ENCODE data around the gene C16orf46. TPM values are rescaled to one million over a fixed set of nuclear protein-coding genes. Genes with fewer than 3 reads are reported as not detected.

Gene C16orf46
- total and polyA plus RNA-seq, 2 experiments from 2014 or later = 1.0 to 1.9 TPM

DNA sequence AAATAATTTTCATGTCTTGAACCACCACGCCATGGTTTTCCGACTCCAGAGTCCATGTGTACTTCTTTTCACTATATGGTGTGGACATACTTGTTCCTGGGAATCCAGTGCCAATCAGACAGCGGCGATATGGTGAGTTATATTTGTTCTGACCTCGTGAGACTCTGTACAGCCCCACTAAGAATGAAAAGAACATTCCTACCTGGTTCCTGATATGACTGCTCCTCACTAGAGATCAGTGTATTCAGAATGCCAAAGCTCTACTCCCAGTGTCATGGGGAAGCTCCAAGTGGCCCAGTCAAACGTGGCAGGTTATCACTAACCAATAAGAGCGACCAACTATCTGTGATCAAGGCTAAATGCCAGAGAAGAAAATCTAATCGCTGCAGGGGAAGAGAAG, 6.1 kb downstream of the C16orf46 start:
- H3K9me3 ChIP-seq (ENCODE audit: low read depth) = no peaks in the 10 kb centered on the region
- H2AFZ ChIP-seq = no peak overlapping the region
- no peak for TF ChIP-seq CTCF (IDR thresholded peaks at IDR 0.05; ENCODE audit: poor library complexity)
- no peak for TF ChIP-seq EZH2phosphoT487 (IDR thresholded peaks at IDR 0.05; ENCODE audit: low read depth, severe bottlenecking, unreplicated experiment)
- TF ChIP-seq EZH2 (IDR thresholded peaks at IDR 0.05; ENCODE audit: borderline replicate concordance) = no peak
- H3K27me3 ChIP-seq = no peaks in the 10 kb centered on the region
- no peaks in the 10 kb centered on the region for H3K36me3 ChIP-seq (replicated peaks; ENCODE audit: insufficient read depth, low read depth)
- WGBS (ENCODE audit: low lambda C conversion rate, missing lambda C conversion rate) = 82% methylated on average over 8 of the region's 8 CpGs
- H3K9me2 ChIP-seq (replicated peaks; ENCODE audit: insufficient read depth) = no peaks in the 10 kb centered on the region
- H3K4me3 ChIP-seq = no peak overlapping the region
- no peak for DNase-seq (ENCODE audit: low spot score)
- no peak overlapping the region for H3K4me2 ChIP-seq
- H4K20me1 ChIP-seq (ENCODE audit: insufficient read depth, poor library complexity, severe bottlenecking) = no peaks in the 10 kb centered on the region
- H3K27ac ChIP-seq = no peak overlapping the region
- H3K4me1 ChIP-seq (ENCODE audit: insufficient read depth) = peaks cover 8% of the 10 kb centered on the region
- no peaks in the 10 kb centered on the region for H3K79me2 ChIP-seq

- WGBS (ENCODE audit: low lambda C conversion rate, missing lambda C conversion rate) = 92% methylated on average over 4 of the region's 4 CpGs
- Histone ChIP-seq H3K27ac (no peak overlapping the region), H3K4me2 (no peak overlapping the region), H3K4me1 (ENCODE audit: insufficient read depth) (peaks cover 9% of the 10 kb centered on the region), H3K36me3 (replicated peaks; ENCODE audit: insufficient read depth, low read depth) (no peaks in the 10 kb centered on the region), H3K4me3 (no peak overlapping the region), H3K27me3 (no peaks in the 10 kb centered on the region), H4K20me1 (ENCODE audit: insufficient read depth, poor library complexity, severe bottlenecking) (no peaks in the 10 kb centered on the region), H3K9me2 (replicated peaks; ENCODE audit: insufficient read depth) (no peaks in the 10 kb centered on the region), H3K9me3 (ENCODE audit: low read depth) (no peaks in the 10 kb centered on the region), H3K79me2 (no peaks in the 10 kb centered on the region), H2AFZ (no peak overlapping the region)
- no peak for TF ChIP-seq CTCF (IDR thresholded peaks at IDR 0.05; ENCODE audit: poor library complexity)
- no peak for TF ChIP-seq EZH2phosphoT487 (IDR thresholded peaks at IDR 0.05; ENCODE audit: low read depth, severe bottlenecking, unreplicated experiment)
- no peak for TF ChIP-seq EZH2 (IDR thresholded peaks at IDR 0.05; ENCODE audit: borderline replicate concordance)
- no peak for DNase-seq (ENCODE audit: low spot score)
Observed at GRCh38 chr16:81069063-81069462, 8.0 kb downstream of the C16orf46 start.

DNA sequence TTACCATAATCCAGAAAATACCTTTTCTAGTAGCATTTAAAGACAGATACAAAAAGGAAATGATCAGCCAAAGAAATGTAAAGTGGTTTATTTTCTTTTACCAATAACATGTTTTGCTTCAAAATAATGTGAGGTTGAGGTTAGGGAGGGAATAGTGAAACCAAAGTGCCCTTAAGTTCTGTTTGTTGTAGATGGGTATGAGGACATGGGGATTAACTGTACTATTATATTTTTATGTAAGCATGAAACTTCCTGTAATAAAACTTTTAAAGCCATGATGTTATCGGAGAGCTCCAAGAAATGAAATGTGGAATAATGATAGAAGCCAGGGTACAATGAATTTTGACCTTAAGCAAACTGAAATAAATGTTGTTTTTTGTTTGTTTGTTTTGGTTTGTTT, 9.9 kb downstream of the C16orf46 start:
- no peaks in the 10 kb centered on the region for H3K79me2 ChIP-seq
- H3K4me3 ChIP-seq = no peak overlapping the region
- H2AFZ ChIP-seq = no peak overlapping the region
- no peak for TF ChIP-seq EZH2 (IDR thresholded peaks at IDR 0.05; ENCODE audit: borderline replicate concordance)
- no peak for TF ChIP-seq CTCF (IDR thresholded peaks at IDR 0.05; ENCODE audit: poor library complexity)
- TF ChIP-seq EZH2phosphoT487 (IDR thresholded peaks at IDR 0.05; ENCODE audit: low read depth, severe bottlenecking, unreplicated experiment) = no peak
- H3K4me2 ChIP-seq = peak overlapping the region; percentile 49
- H3K9me2 ChIP-seq (replicated peaks; ENCODE audit: insufficient read depth) = no peaks in the 10 kb centered on the region
- no peak for DNase-seq (ENCODE audit: low spot score)
- H3K27me3 ChIP-seq = no peaks in the 10 kb centered on the region
- peaks cover 9% of the 10 kb centered on the region for H3K4me1 ChIP-seq (ENCODE audit: insufficient read depth)
- no peaks in the 10 kb centered on the region for H3K36me3 ChIP-seq (replicated peaks; ENCODE audit: insufficient read depth, low read depth)
- peak overlapping the region; percentile 65 for H3K27ac ChIP-seq
- H3K9me3 ChIP-seq (ENCODE audit: low read depth) = no peaks in the 10 kb centered on the region
- 52% methylated on average over 1 of the region's 1 CpG for WGBS (ENCODE audit: low lambda C conversion rate, missing lambda C conversion rate)
- no peaks in the 10 kb centered on the region for H4K20me1 ChIP-seq (ENCODE audit: insufficient read depth, poor library complexity, severe bottlenecking)

DNA sequence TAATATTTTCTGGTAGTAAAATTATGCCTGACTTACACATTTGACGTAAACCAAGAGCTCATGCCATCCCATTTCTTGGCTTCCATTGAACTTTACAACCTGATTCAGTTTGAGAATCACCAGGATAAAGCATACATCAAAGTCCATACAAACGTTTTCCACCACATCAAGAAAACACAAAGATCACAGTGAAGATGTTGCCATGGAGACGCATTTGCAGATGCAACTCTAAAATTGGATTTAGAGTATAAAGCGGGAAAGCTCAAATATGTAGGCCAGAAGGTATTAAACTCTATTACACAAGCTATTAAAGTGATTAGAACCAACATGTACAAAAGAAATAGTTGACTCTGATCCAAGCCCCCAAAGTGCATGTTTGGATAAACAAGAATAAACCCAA, 10.4 kb downstream of the C16orf46 start:
- no peak for TF ChIP-seq CTCF (IDR thresholded peaks at IDR 0.05; ENCODE audit: poor library complexity)
- no peak for TF ChIP-seq EZH2phosphoT487 (IDR thresholded peaks at IDR 0.05; ENCODE audit: low read depth, severe bottlenecking, unreplicated experiment)
- TF ChIP-seq EZH2 (IDR thresholded peaks at IDR 0.05; ENCODE audit: borderline replicate concordance) = no peak
- WGBS (ENCODE audit: low lambda C conversion rate, missing lambda C conversion rate) = 60% methylated on average over 4 of the region's 4 CpGs
- Histone ChIP-seq H3K79me2 (no peaks in the 10 kb centered on the region), H3K9me3 (ENCODE audit: low read depth) (no peaks in the 10 kb centered on the region), H4K20me1 (ENCODE audit: insufficient read depth, poor library complexity, severe bottlenecking) (no peaks in the 10 kb centered on the region), H3K4me3 (no peak overlapping the region), H3K27me3 (no peaks in the 10 kb centered on the region), H3K36me3 (replicated peaks; ENCODE audit: insufficient read depth, low read depth) (no peaks in the 10 kb centered on the region), H2AFZ (no peak overlapping the region), H3K4me2 (peak overlapping the region; percentile 49), H3K4me1 (ENCODE audit: insufficient read depth) (peaks cover 9% of the 10 kb centered on the region), H3K9me2 (replicated peaks; ENCODE audit: insufficient read depth) (no peaks in the 10 kb centered on the region), H3K27ac (peak overlapping the region; percentile 65)
- peak; percentile 27 for DNase-seq (ENCODE audit: low spot score)
